Measurements from ENCODE around the gene TCTN2.

TCTN2 gene

DNA sequence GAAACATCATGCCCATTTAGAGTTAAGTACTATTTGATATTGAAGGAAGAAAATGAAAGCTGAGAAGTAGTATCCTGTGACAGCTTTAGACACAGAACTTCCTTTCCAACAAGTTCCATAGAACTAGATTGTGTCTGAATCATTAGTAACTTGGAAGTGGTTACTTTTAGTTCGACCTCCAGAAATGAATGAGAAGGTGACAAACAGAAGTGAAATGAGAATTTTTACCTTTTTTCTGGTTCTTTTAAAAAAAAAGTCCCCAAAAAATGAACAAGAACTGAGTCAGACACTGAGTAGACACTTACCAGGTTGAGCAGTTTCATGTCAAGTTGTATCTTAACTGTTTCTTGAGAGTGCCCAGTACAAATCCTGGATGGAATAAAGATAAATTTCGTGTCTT is 44.3 kb downstream of the TCTN2 start:
- Histone ChIP-seq H3K36me3 (ENCODE audit: control insufficient read depth, insufficient read depth, low read length) (peaks cover 7% of the 10 kb centered on the region), H3K27me3 (ENCODE audit: control insufficient read depth, insufficient read depth, low read length, poor library complexity, severe bottlenecking) (no peaks in the 10 kb centered on the region), H3K4me1 (ENCODE audit: control insufficient read depth, insufficient read depth, low read length) (peaks cover 9% of the 10 kb centered on the region), H3K4me3 (ENCODE audit: insufficient read depth, low read depth, low read length) (no peak overlapping the region), H3K9me3 (ENCODE audit: control insufficient read depth, low read length) (no peaks in the 10 kb centered on the region), H3K27ac (ENCODE audit: insufficient read depth, low read depth, low read length, poor library complexity, severe bottlenecking) (no peak overlapping the region)
- 86% methylated on average over 2 of the region's 2 CpGs for WGBS, 2 experiments

DNA sequence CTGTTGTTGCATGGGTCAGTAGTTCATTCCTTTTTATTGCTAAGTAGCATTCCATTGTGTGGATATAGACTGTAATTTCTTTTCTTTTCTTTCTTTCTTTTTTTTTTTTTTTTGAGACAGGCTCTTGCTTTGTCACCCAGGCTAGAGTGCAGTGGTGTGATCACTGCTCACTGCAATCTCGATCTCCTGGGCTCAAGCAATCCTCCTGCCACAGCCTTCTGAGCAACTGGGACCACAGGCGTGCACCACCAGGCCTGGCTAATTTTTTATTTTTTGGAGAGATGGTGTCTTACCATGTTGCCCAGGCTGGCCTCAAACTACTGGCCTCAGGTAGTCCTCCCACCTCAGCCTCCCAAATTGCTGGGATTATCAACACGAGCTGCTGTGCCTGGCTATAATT is 46.4 kb downstream of the TCTN2 start:
- Histone ChIP-seq H3K27ac (ENCODE audit: insufficient read depth, low read depth, low read length, poor library complexity, severe bottlenecking) (no peak overlapping the region), H3K27me3 (ENCODE audit: control insufficient read depth, insufficient read depth, low read length, poor library complexity, severe bottlenecking) (no peaks in the 10 kb centered on the region), H3K4me3 (ENCODE audit: insufficient read depth, low read depth, low read length) (no peak overlapping the region), H3K4me1 (ENCODE audit: control insufficient read depth, insufficient read depth, low read length) (peaks cover 9% of the 10 kb centered on the region), H3K36me3 (ENCODE audit: control insufficient read depth, insufficient read depth, low read length) (peaks cover 7% of the 10 kb centered on the region), H3K9me3 (ENCODE audit: control insufficient read depth, low read length) (no peaks in the 10 kb centered on the region)
- 91 to 94% methylated on average over 3 of the region's 3 CpGs for WGBS, 2 experiments

DNA sequence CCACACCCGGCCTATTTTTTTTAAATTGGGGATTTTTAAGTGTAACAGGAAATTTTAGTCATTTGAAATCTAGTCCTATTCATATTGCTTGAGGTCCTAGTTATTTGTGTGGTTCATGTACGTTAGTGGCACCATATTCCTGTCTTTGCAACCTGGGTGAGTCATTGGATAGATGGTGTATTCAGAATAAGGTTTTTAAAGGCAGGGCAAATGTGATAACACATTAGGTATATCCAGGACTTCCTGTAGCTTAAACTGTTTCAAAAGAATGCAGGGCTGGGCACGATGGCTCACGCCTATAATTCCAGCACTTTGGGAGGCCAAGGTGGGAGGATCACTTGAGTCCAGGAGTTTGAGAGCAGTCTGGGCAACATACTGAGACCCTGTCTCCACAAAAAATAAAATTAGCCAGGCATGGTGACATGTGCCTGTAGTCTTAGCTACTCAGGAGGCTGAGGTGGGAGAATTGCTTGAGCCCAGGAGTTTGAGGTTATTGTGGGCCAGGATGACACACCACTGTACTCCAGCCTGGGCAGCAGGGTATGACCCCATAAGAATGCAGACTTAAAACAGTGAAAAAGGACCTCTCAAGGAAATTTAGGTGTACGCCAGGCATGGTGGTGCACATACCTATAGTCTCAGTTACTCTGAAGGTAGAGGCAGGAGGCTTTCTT is 49.4 kb downstream of the TCTN2 start:
- no peak overlapping the region for H3K27ac ChIP-seq (ENCODE audit: insufficient read depth, low read depth, low read length, poor library complexity, severe bottlenecking)
- no peaks in the 10 kb centered on the region for H3K4me1 ChIP-seq (ENCODE audit: control insufficient read depth, insufficient read depth, low read length)
- no peaks in the 10 kb centered on the region for H3K9me3 ChIP-seq (ENCODE audit: control insufficient read depth, low read length)
- WGBS, 2 experiments: 93 to 94% methylated on average over 5 of the region's 5 CpGs
- no peak overlapping the region for H3K4me3 ChIP-seq (ENCODE audit: insufficient read depth, low read depth, low read length)
- no peaks in the 10 kb centered on the region for H3K27me3 ChIP-seq (ENCODE audit: control insufficient read depth, insufficient read depth, low read length, poor library complexity, severe bottlenecking)
- peaks cover 11% of the 10 kb centered on the region for H3K36me3 ChIP-seq (ENCODE audit: control insufficient read depth, insufficient read depth, low read length)

DNA sequence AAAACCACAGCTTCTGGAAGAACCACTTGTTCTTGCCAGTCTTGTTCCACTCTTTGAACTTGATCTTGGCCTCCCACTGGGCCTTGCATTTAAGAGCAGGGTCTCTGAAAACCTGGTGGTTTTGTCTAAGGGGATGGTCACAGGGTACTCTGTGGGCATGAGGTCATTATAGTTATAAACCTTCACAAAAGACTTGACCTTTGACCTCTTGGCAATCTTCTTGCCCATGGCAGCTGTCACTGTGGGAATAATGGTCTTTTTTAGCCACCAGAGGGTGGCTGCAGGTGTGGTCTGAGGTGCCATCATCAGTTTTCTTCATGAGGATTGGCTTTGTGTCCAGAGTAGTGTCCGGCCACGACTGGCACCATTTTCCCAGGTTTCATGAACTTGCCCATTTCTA is 50.3 kb downstream of the TCTN2 start:
- Histone ChIP-seq H3K36me3 (ENCODE audit: control insufficient read depth, insufficient read depth, low read length) (peaks cover 11% of the 10 kb centered on the region), H3K27ac (ENCODE audit: insufficient read depth, low read depth, low read length, poor library complexity, severe bottlenecking) (no peak overlapping the region), H3K4me3 (ENCODE audit: insufficient read depth, low read depth, low read length) (no peak overlapping the region), H3K9me3 (ENCODE audit: control insufficient read depth, low read length) (no peaks in the 10 kb centered on the region), H3K27me3 (ENCODE audit: control insufficient read depth, insufficient read depth, low read length, poor library complexity, severe bottlenecking) (no peaks in the 10 kb centered on the region), H3K4me1 (ENCODE audit: control insufficient read depth, insufficient read depth, low read length) (no peaks in the 10 kb centered on the region)
- 94 to 97% methylated on average over 2 of the region's 2 CpGs for WGBS, 2 experiments

DNA sequence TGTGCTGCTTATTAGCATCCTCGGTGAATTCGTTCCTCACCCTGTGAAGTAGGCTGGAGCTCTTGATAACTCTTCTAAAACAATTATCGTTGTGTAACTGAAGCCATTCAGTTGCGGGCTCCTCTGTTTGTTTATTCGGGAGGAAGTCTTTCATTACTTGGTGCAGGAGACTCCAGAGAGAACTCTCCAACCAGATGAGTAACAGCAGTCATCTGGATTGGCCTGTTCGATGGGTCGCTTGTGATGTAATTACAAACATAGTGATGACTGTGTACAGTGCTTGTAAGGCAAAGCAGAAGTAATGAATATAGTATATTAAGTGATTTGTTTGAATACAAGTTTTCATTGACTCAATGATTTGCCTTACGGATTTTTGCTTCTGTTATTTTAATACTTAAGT is 52.1 kb downstream of the TCTN2 start:
- no peaks in the 10 kb centered on the region for H3K9me3 ChIP-seq (ENCODE audit: control insufficient read depth, low read length)
- no peaks in the 10 kb centered on the region for H3K27me3 ChIP-seq (ENCODE audit: control insufficient read depth, insufficient read depth, low read length, poor library complexity, severe bottlenecking)
- no peak overlapping the region for H3K27ac ChIP-seq (ENCODE audit: insufficient read depth, low read depth, low read length, poor library complexity, severe bottlenecking)
- H3K4me1 ChIP-seq (ENCODE audit: control insufficient read depth, insufficient read depth, low read length): no peaks in the 10 kb centered on the region
- WGBS, 2 experiments: 95 to 96% methylated on average over 7 of the region's 8 CpGs
- no peak overlapping the region for H3K4me3 ChIP-seq (ENCODE audit: insufficient read depth, low read depth, low read length)
- peaks cover 26% of the 10 kb centered on the region for H3K36me3 ChIP-seq (ENCODE audit: control insufficient read depth, insufficient read depth, low read length)

DNA sequence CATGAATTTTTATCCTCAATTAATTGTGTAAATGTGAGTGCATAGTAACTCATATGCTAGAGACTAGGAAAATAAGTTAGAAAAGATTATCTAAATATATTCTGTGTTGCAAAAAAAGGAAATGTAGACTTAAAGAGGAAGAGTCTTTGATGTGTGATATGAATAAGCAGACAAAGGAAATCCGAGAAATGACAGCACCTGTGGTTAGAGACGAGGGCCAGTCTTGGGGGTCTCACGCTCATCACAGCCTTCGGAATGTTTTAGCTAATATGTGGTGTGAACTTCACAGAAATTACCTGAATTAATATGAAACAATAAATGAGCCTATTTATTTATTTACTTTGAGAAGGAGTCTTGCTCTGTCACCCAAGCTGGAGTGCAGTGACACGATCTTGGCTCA is 52.9 kb downstream of the TCTN2 start:
- H3K27me3 ChIP-seq (ENCODE audit: control insufficient read depth, insufficient read depth, low read length, poor library complexity, severe bottlenecking): no peaks in the 10 kb centered on the region
- H3K36me3 ChIP-seq (ENCODE audit: control insufficient read depth, insufficient read depth, low read length): peaks cover 30% of the 10 kb centered on the region
- H3K4me3 ChIP-seq (ENCODE audit: insufficient read depth, low read depth, low read length): no peak overlapping the region
- WGBS, 2 experiments: 89 to 94% methylated on average over 4 to 5 of the region's 5 CpGs
- no peaks in the 10 kb centered on the region for H3K9me3 ChIP-seq (ENCODE audit: control insufficient read depth, low read length)
- no peaks in the 10 kb centered on the region for H3K4me1 ChIP-seq (ENCODE audit: control insufficient read depth, insufficient read depth, low read length)
- no peak overlapping the region for H3K27ac ChIP-seq (ENCODE audit: insufficient read depth, low read depth, low read length, poor library complexity, severe bottlenecking)

DNA sequence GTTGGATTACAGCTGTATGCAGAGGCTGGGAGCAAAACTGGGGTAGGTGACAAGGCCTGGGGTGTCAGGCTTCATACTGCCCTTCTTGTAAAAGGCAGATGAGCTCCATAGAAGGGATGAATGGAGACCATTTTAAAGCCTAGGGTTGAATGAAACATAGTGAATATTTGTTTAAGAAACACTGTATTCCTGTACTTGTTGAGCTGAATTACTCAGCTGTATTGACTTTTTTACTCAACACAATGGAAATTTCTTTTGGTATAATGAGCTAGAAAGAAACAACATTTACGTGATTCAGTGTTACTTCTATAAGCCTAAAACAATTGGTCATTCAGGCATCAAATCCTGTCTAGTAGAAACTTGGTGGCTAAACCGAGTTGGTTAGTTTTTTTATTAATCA is 55.3 kb downstream of the TCTN2 start:
- no peak overlapping the region for H3K27ac ChIP-seq (ENCODE audit: insufficient read depth, low read depth, low read length, poor library complexity, severe bottlenecking)
- WGBS, 2 experiments: 96 to 100% methylated on average over 1 to 2 of the region's 2 CpGs
- H3K36me3 ChIP-seq (ENCODE audit: control insufficient read depth, insufficient read depth, low read length): peaks cover 33% of the 10 kb centered on the region
- H3K4me3 ChIP-seq (ENCODE audit: insufficient read depth, low read depth, low read length): no peak overlapping the region
- H3K4me1 ChIP-seq (ENCODE audit: control insufficient read depth, insufficient read depth, low read length): no peaks in the 10 kb centered on the region
- no peaks in the 10 kb centered on the region for H3K27me3 ChIP-seq (ENCODE audit: control insufficient read depth, insufficient read depth, low read length, poor library complexity, severe bottlenecking)
- no peaks in the 10 kb centered on the region for H3K9me3 ChIP-seq (ENCODE audit: control insufficient read depth, low read length)

DNA sequence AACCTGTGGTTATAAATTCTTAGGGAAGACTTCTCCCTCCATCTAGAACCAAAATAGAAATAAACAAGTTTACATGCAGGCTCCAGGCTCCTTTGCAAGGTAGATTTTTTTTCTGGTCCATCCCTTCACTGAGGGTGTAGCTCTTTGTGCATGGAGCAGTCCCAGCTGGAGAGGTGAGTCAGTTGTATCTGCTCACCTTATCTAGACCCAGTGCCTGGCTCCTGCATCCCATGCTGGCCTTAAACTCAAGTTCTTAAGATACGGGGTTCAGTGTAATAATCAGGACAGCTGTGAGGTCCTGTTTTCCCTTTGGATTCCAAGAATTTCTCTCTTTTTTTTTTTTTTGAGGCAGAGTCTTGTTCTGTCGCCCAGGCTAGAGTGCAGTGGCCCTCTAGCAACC is 56.0 kb downstream of the TCTN2 start:
- H3K27ac ChIP-seq (ENCODE audit: insufficient read depth, low read depth, low read length, poor library complexity, severe bottlenecking): no peak overlapping the region
- peaks cover 40% of the 10 kb centered on the region for H3K36me3 ChIP-seq (ENCODE audit: control insufficient read depth, insufficient read depth, low read length)
- no peak overlapping the region for H3K4me3 ChIP-seq (ENCODE audit: insufficient read depth, low read depth, low read length)

DNA sequence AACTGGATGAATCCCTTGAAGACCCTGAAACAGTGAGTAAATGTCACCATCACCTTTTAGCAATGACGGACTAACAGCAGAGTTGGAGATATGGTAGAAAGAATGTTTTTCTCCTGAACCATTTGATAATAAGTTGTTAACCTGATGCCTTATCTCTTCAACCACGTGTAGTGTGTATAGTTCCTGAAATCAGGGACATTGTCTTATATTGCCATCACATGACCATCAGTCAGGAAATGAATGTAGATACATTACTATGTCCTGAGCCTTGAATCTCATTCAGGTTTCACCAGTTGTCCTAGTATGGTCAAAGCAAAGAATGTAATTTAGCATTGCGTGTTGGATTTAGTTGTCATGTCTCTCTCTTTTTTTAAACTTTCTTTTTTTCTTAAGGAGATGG is 57.0 kb downstream of the TCTN2 start:
- H3K4me1 ChIP-seq (ENCODE audit: control insufficient read depth, insufficient read depth, low read length): no peaks in the 10 kb centered on the region
- H3K27ac ChIP-seq (ENCODE audit: insufficient read depth, low read depth, low read length, poor library complexity, severe bottlenecking): no peak overlapping the region
- no peaks in the 10 kb centered on the region for H3K9me3 ChIP-seq (ENCODE audit: control insufficient read depth, low read length)
- no peak overlapping the region for H3K4me3 ChIP-seq (ENCODE audit: insufficient read depth, low read depth, low read length)
- 90 to 99% methylated on average over 3 of the region's 3 CpGs for WGBS, 2 experiments
- H3K27me3 ChIP-seq (ENCODE audit: control insufficient read depth, insufficient read depth, low read length, poor library complexity, severe bottlenecking): no peaks in the 10 kb centered on the region
- peaks cover 42% of the 10 kb centered on the region for H3K36me3 ChIP-seq (ENCODE audit: control insufficient read depth, insufficient read depth, low read length)

More for the DNA sequence above, 56.0 kb downstream of the TCTN2 start:
- Histone ChIP-seq H3K4me1 (ENCODE audit: control insufficient read depth, insufficient read depth, low read length) (no peaks in the 10 kb centered on the region), H3K27me3 (ENCODE audit: control insufficient read depth, insufficient read depth, low read length, poor library complexity, severe bottlenecking) (no peaks in the 10 kb centered on the region), H3K9me3 (ENCODE audit: control insufficient read depth, low read length) (no peaks in the 10 kb centered on the region)
- 90 to 91% methylated on average over 2 of the region's 2 CpGs for WGBS, 2 experiments

DNA sequence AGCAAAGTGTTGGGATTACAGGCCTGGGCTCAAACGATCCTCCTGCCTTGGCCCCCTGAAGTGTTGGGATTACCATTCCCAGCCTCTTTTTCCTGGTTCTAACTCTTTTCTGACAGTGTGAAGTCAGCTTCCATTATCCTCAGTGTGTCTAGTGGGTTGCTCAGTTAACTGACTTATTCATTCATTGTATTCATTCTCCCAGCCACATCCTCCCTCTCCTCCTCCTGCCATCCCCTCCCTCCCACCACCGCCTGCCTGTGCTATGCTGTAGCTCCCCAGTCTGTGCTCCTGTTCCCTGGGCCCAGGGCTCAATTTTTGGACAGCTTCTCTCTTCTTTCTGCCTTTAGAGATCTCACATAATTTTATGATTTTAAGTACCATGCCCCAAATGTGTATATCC is 60.7 kb downstream of the TCTN2 start:
- Histone ChIP-seq H3K4me3 (ENCODE audit: insufficient read depth, low read depth, low read length) (no peak overlapping the region), H3K36me3 (ENCODE audit: control insufficient read depth, insufficient read depth, low read length) (peaks cover 68% of the 10 kb centered on the region), H3K4me1 (ENCODE audit: control insufficient read depth, insufficient read depth, low read length) (no peaks in the 10 kb centered on the region), H3K27ac (ENCODE audit: insufficient read depth, low read depth, low read length, poor library complexity, severe bottlenecking) (no peak overlapping the region), H3K27me3 (ENCODE audit: control insufficient read depth, insufficient read depth, low read length, poor library complexity, severe bottlenecking) (no peaks in the 10 kb centered on the region), H3K9me3 (ENCODE audit: control insufficient read depth, low read length) (no peaks in the 10 kb centered on the region)
- WGBS, 2 experiments: 79 to 90% methylated on average over 2 of the region's 2 CpGs

DNA sequence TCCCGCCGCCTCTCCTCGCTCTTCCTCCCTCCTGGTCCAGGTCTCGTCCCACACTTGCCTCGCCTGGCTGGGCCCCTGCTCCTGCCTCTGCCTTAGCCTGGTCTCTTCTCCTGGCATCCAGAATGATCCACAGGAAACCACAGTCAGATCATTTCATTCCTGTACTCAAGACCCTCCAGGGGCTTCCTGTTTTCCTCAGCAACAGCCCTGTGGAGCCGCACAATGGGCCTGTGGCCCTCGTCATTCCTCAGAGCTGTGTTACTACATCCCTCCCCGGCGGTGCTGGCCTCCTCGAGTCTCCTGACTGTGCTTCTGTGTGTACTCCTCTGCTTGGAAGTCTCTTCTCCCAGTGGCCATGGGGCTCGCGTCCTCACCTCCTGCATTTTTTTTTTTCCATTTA is 61.3 kb downstream of the TCTN2 start:
- Histone ChIP-seq H3K4me3 (ENCODE audit: insufficient read depth, low read depth, low read length) (no peak overlapping the region), H3K27ac (ENCODE audit: insufficient read depth, low read depth, low read length, poor library complexity, severe bottlenecking) (no peak overlapping the region), H3K36me3 (ENCODE audit: control insufficient read depth, insufficient read depth, low read length) (peaks cover 69% of the 10 kb centered on the region), H3K4me1 (ENCODE audit: control insufficient read depth, insufficient read depth, low read length) (no peaks in the 10 kb centered on the region), H3K9me3 (ENCODE audit: control insufficient read depth, low read length) (no peaks in the 10 kb centered on the region), H3K27me3 (ENCODE audit: control insufficient read depth, insufficient read depth, low read length, poor library complexity, severe bottlenecking) (no peaks in the 10 kb centered on the region)
- WGBS, 2 experiments: 94 to 95% methylated on average over 12 of the region's 12 CpGs

Measured in ectodermal cell (in vitro differentiated cells).